Measurements from ENCODE around the gene HES4. TPM values are rescaled to one million over a fixed set of nuclear protein-coding genes. Genes with fewer than 3 reads are reported as not detected.

The HES4 gene, protein sequence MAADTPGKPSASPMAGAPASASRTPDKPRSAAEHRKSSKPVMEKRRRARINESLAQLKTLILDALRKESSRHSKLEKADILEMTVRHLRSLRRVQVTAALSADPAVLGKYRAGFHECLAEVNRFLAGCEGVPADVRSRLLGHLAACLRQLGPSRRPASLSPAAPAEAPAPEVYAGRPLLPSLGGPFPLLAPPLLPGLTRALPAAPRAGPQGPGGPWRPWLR
- 0.35 TPM in 1 of 2 replicates, not detected in the other for total RNA-seq

GRCh38 chr1:999725-1000356 lies at the start of gene HES4:
HES4 (minus strand) TSS chr1:1000097; CDS start chr1:999973, 124 bp downstream.

GRCh38 chr1:1020000-1020404 lies 20.1 kb upstream of the HES4 start, which contains the start of gene AGRN:
AGRN (plus strand) TSS chr1:1020120; CDS start chr1:1020173, 53 bp downstream.

GRCh38 chr1:1013105-1013921 lies 13.4 kb upstream of the HES4 start, which contains the start of gene ISG15:
ISG15 (plus strand) TSS chr1:1013497; CDS start chr1:1013574, 77 bp downstream.

GRCh38 chr1:981955-982558 lies 17.8 kb downstream of the HES4 start, which contains the start of gene PERM1:
PERM1 (minus strand) TSS chr1:982093; CDS start chr1:981029, 1,064 bp downstream.

GRCh38 chr1:966135-966703 lies 33.7 kb downstream of the HES4 start, which contains the start of gene PLEKHN1:
PLEKHN1 (plus strand) TSS chr1:966482; CDS start chr1:966532, 50 bp downstream.

DNA sequence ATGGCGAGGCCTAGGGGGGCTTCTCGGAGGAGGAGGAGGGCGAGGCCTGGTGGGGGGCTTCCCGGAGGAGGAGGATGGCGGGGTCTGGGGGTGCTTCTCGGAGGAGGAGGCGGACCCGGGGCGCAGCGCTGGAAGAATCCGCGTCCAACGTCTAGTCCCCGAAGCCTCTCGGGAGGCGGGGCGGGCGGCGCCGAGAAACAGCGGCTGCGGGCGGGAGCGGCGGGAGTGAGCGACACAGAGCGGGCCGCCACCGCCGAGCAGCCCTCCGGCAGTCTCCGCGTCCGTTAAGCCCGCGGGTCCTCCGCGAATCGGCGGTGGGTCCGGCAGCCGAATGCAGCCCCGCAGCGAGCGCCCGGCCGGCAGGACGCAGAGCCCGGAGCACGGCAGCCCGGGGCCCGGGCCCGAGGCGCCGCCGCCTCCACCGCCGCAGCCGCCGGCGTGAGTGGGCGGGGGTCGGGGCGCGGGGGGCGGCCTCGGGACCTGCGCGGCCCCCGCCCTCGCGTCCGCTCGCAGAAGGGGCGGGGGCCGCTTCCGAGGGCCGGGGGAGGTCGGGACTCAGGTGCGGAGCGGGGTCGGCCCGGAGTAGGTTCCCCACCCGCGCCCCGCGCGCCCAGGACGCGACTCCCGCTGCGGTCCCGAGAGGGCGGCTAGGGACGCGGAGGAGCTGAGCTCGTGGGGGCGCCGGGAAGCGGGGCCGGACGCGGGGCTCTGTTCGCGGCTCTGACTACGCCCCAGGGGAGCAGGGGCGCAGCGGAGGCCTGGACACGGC lies 39.4 kb downstream of the HES4 start, which contains the start of gene KLHL17:
KLHL17 (plus strand) TSS at position 222 of the 769 bp plus-strand sequence; CDS start at position 332, 110 bp downstream.

GRCh38 chr1:958823-959730 lies 40.8 kb downstream of the HES4 start, which contains the start of gene NOC2L:
NOC2L (minus strand) TSS chr1:959256; CDS start chr1:959240, 16 bp downstream.

Other genes starting within 250 kb of the HES4 start
- gene SAMD11, start 76.2 kb downstream of the HES4 start, total RNA-seq: 3.2 and 8.2 TPM in 2 replicates
- 98.6 and 102 TPM in 2 replicates for gene NOC2L, start 40.8 kb downstream of the HES4 start, total RNA-seq
- 3.5 and 10.5 TPM in 2 replicates for gene KLHL17, start 39.5 kb downstream of the HES4 start, total RNA-seq
- 0.29 and 1.8 TPM in 2 replicates for gene PLEKHN1, start 33.6 kb downstream of the HES4 start, total RNA-seq
- gene PERM1, start 18.0 kb downstream of the HES4 start, total RNA-seq: not detected in 2 replicates
- 43.4 and 102 TPM in 2 replicates for gene ISG15, start 13.4 kb upstream of the HES4 start, total RNA-seq
- 93.2 and 102 TPM in 2 replicates for gene AGRN, start 20.0 kb upstream of the HES4 start, total RNA-seq
- gene RNF223, start 74.2 kb upstream of the HES4 start, total RNA-seq: not detected in 2 replicates
- gene C1orf159, start 116.0 kb upstream of the HES4 start, total RNA-seq: 14.4 and 24.2 TPM in 2 replicates
- gene TTLL10, start 173.8 kb upstream of the HES4 start, total RNA-seq: not detected in 2 replicates
- gene TNFRSF18, start 206.5 kb upstream of the HES4 start, total RNA-seq: 1.9 and 3.7 TPM in 2 replicates
- not detected in 2 replicates for gene TNFRSF4, start 214.1 kb upstream of the HES4 start, total RNA-seq
- gene SDF4, start 231.9 kb upstream of the HES4 start, total RNA-seq: 216 and 244 TPM in 2 replicates
- gene B3GALT6, start 232.1 kb upstream of the HES4 start, total RNA-seq: 23.9 and 24.6 TPM in 2 replicates
- gene C1QTNF12, start 246.6 kb upstream of the HES4 start, total RNA-seq: 1.1 TPM in 1 of 2 replicates, not detected in the other